Left lung (tissue), 10 donors: ENCODE results near the gene GUK1. TPM values are rescaled to one million over a fixed set of nuclear protein-coding genes. Genes with fewer than 3 reads are reported as not detected.

ENCODE experiments used
- ATAC-seq: fragments of 200-7000 bp; cut with Tn5 transposase; one replicate; pipeline ENCODE4 v1.9.1; 2020; ENCODE audit warnings: moderate library complexity
- DNase-seq, 4 donors: peaks; one replicate each; pipeline ENCODE4 v3.0.0-alpha.2; 2013 to 2020
- H3K27ac ChIP-seq, 2 donors: fragments of 200-600 bp; sonication (generic) in 1 of 2; one replicate each; pipeline versions ENCODE4 v1.5.0 to v1.8.0; 2020 to 2021
- H3K27me3 ChIP-seq, 2 donors: fragments of 200-600 bp; sonication (generic) in 1 of 2; one replicate each; pipeline versions ENCODE4 v1.5.0 to v1.8.0; 2020 to 2021
- H3K36me3 ChIP-seq, 2 donors: fragments of 200-600 bp; sonication (generic) in 1 of 2; one replicate each; pipeline versions ENCODE4 v1.5.0 to v1.8.0; 2020 to 2021
- H3K4me1 ChIP-seq, 2 donors: fragments of 200-600 bp; one replicate each; pipeline ENCODE4 v1.8.0; 2021
- H3K4me3 ChIP-seq, 2 donors: fragments of 200-600 bp; sonication (generic) in 1 of 2; one replicate each; pipeline versions ENCODE4 v1.5.0 to v1.8.0; 2020 to 2021; ENCODE audit warnings: mild to moderate bottlenecking in 1 of 2
- H3K9me3 ChIP-seq, 2 donors: fragments of 200-600 bp; sonication (generic) in 1 of 2; one replicate each; pipeline versions ENCODE4 v1.5.0 to v1.8.0; 2020 to 2021
- intact Hi-C, 2 donors: fragments of 100-400 bp; cut with DNase I; formaldehyde crosslinking; loops; one replicate each; pipeline versions ENCODE4 v1.11.2 to v1.14.2; 2022
- polyA plus RNA-seq, 6 donors: library from polyadenylated mRNA; unstranded; fragments of 120-200 nt; gene quantifications; one replicate each; pipeline ENCODE4 v1.2.1, GENCODE V29; 2013; ENCODE audit not compliant: insufficient read length in 6 of 6
- total RNA-seq, 2 donors: library from RNA; stranded (reverse); fragmentation: NEBNext Ultra II Directional; extraction: Animal tissue kit (Norgen Biotek cat#: 25700); gene quantifications; one replicate each; pipeline ENCODE4 v1.2.1, GENCODE V29; 2021
- TF ChIP-seq, protein P1 (sequence below), 2 donors: fragments of 200-600 bp; sonication (generic) in 1 of 2; IDR thresholded peaks; one replicate each; pipeline versions ENCODE4 v1.5.0 to v1.8.0; 2021; ENCODE audit warnings: antibody characterized with exemption in 2 of 2
- donor health status: DM: no; HTN: yes; CAD: no.
- donor health status: DM: no; HTN: no; CAD: no.

GUK1 gene
- total and polyA plus RNA-seq, 8 donors: 112 to 221 (median 153) TPM

DNA sequence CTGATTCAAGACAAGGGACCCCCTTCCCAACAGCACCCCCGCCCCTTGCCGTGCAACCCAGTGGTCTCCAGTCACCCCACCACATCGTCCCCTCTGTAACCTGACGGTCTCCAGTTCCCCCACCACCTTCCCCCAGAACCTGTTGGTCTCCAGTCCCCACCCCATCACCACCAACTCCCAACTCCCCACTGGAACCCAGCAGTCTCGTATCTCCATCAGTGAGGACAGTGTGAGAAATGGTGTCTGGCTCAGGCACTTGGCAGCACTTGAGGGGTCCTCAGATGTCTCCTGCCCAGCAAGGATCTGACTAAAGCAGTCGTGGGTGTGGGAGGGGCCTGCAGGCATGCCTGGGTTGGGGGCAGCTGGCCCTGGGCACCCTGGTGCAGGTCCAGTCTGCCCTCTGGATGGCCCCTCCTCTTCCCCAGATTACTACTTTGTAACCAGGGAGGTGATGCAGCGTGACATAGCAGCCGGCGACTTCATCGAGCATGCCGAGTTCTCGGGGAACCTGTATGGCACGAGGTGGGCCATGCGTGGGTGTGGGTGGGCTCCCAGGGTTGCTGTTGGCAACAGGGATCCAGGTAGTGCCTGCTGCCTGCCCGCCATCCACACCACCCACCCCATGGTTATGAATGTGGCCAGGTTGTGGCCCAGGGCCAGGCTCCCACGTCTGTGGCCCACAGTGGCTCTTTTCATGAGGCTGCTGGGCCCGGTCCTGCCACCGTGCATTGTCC is 6.5 kb downstream of the GUK1 start:
- Histone ChIP-seq H3K4me1 (peaks cover 22 to 88% of the 10 kb centered on the region in 2 donors), H3K27me3 (no peaks in the 10 kb centered on the region), H3K9me3 (no peaks in the 10 kb centered on the region), H3K36me3 (peaks cover 0 to 69% of the 10 kb centered on the region in 2 donors), H3K27ac (peak overlapping the region in 1 of 2 donors; percentile 79), H3K4me3 (no peak overlapping the region)
- TF ChIP-seq, protein P1, sequence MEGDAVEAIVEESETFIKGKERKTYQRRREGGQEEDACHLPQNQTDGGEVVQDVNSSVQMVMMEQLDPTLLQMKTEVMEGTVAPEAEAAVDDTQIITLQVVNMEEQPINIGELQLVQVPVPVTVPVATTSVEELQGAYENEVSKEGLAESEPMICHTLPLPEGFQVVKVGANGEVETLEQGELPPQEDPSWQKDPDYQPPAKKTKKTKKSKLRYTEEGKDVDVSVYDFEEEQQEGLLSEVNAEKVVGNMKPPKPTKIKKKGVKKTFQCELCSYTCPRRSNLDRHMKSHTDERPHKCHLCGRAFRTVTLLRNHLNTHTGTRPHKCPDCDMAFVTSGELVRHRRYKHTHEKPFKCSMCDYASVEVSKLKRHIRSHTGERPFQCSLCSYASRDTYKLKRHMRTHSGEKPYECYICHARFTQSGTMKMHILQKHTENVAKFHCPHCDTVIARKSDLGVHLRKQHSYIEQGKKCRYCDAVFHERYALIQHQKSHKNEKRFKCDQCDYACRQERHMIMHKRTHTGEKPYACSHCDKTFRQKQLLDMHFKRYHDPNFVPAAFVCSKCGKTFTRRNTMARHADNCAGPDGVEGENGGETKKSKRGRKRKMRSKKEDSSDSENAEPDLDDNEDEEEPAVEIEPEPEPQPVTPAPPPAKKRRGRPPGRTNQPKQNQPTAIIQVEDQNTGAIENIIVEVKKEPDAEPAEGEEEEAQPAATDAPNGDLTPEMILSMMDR (IDR thresholded peaks at IDR 0.05): no peak
- no peak for ATAC-seq
- intact Hi-C loops: no loop called here
- no peak for DNase-seq

DNA sequence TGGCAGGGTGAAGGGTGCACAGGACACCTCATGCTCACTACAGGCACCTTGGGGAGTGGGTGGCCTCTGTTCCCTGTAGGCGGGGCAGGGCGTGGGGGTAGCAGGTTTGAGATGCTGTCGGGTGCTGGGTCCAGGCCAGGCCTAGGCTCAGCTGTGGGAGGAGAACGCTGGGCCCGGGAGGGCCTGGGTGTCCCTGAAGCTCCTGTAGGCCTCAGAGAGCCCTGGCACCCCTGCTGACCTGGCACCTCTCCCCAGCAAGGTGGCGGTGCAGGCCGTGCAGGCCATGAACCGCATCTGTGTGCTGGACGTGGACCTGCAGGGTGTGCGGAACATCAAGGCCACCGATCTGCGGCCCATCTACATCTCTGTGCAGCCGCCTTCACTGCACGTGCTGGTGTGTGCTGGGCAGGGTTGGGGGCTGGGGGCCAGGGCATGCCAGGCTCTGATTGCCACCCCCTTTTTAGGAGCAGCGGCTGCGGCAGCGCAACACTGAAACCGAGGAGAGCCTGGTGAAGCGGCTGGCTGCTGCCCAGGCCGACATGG is 7.1 kb downstream of the GUK1 start:
- Histone ChIP-seq H3K4me1 (peaks cover 16 to 82% of the 10 kb centered on the region in 2 donors), H3K27me3 (no peaks in the 10 kb centered on the region), H3K4me3 (no peak overlapping the region), H3K9me3 (no peaks in the 10 kb centered on the region), H3K36me3 (peaks cover 0 to 63% of the 10 kb centered on the region in 2 donors), H3K27ac (peak overlapping the region; percentile 79 to 81)
- TF ChIP-seq, protein P1 (IDR thresholded peaks at IDR 0.05): no peak
- ATAC-seq (no peak), DNase-seq (peak in 1 of 4 donors; percentile 75)
- intact Hi-C loops: no loop called here

DNA sequence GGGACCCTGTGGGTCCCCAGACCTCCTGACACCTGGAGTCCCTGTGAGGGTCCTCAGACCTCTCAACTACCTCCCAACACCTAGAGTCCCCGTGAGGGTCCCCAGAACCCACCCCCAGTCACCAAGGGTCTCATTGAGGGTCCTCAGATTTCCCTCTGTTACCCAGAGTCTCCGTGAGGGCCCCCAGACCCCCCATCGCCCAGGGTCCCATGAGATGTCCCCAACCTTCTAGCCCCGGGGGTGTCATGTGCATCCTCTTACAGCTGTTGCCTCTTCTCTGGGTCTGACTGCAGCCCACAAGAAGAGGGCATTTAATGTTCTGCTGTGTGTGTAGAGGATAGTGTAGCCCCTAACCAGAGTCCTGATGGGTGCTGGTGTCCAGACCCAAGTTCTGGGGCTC is 7.7 kb downstream of the GUK1 start:
- TF ChIP-seq, protein P1 (IDR thresholded peaks at IDR 0.05): no peak
- no peak for ATAC-seq
- Histone ChIP-seq H3K27ac (peak overlapping the region; percentile 79 to 81), H3K4me1 (peaks cover 10 to 77% of the 10 kb centered on the region in 2 donors), H3K36me3 (peaks cover 0 to 57% of the 10 kb centered on the region in 2 donors), H3K9me3 (no peaks in the 10 kb centered on the region), H3K27me3 (no peaks in the 10 kb centered on the region), H3K4me3 (no peak overlapping the region)
- DNase-seq: peak in 1 of 4 donors; percentile 23
- intact Hi-C loops: no loop called here

DNA sequence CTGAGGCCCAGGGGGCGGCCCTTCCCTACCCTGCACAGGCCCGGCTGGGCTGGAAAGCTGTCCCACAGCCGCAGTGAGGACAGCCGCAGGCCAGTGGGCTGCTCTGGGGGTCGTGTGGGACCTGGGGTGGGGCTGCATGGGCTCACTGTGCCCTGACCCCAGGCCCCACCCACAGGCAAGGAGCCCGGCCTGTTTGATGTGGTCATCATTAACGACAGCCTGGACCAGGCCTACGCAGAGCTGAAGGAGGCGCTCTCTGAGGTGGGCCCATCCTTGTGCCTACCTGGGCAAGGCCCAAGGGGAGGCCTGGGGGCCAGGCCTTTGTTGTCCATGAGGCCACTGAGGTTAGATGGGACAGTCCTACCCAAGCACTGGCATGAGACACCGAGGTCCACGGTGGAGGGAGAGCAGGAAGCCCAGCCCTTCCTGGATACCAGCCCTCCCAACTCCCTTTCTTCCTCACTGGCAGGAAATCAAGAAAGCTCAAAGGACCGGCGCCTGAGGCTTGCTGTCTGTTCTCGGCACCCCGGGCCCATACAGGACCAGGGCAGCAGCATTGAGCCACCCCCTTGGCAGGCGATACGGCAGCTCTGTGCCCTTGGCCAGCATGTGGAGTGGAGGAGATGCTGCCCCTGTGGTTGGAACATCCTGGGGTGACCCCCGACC is 8.2 kb downstream of the GUK1 start:
- intact Hi-C loops: no loop called here
- H3K4me3 ChIP-seq: no peak overlapping the region
- TF ChIP-seq, protein P1 (IDR thresholded peaks at IDR 0.05): no peak

DNA sequence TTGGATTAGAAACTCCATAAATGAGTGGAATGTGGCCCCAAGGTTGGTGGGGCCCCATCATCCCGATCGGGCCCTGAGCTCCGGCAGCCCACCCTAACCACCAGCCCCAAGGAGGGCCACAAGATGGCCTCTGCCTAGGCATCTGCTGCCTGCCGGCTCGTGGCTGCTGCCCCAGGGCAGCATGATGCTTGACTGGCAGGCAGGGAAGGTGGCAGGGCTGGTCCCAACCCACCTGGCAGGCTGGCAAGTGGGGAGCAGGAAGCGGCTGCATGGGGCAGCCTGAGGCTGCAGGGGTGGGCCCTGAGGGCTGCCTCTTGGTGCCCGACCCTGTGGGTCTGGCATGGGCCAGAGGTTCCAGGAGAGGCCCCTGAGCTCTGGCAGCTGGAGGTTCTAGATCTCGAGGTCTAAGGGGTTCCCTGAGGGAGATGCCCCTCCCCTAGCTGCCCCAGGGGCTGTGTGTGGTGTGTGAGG is 8.9 kb downstream of the GUK1 start:
- Histone ChIP-seq H3K9me3 (no peaks in the 10 kb centered on the region), H3K27ac (peak overlapping the region; percentile 79 to 81), H3K4me1 (peaks cover 6 to 65% of the 10 kb centered on the region in 2 donors), H3K36me3 (peaks cover 0 to 57% of the 10 kb centered on the region in 2 donors), H3K4me3 (no peak overlapping the region), H3K27me3 (no peaks in the 10 kb centered on the region)
- ATAC-seq (no peak), DNase-seq (peak in 1 of 4 donors; percentile 59)
- TF ChIP-seq, protein P1 (IDR thresholded peaks at IDR 0.05): no peak
- intact Hi-C loops: no loop called here

More for the DNA sequence above, 8.2 kb downstream of the GUK1 start:
- H3K9me3 ChIP-seq: no peaks in the 10 kb centered on the region
- peak overlapping the region; percentile 79 to 81 for H3K27ac ChIP-seq
- H3K4me1 ChIP-seq: peaks cover 6 to 71% of the 10 kb centered on the region in 2 donors
- H3K27me3 ChIP-seq: no peaks in the 10 kb centered on the region
- peaks cover 0 to 57% of the 10 kb centered on the region in 2 donors for H3K36me3 ChIP-seq
- ATAC-seq (no peak), DNase-seq (peak in 1 of 4 donors; percentile 65)
